HEK293 (cell line): ENCODE results near the gene COMP.

Experiments
- SALL2 ChIP-seq: fragments of 450-650 bp; formaldehyde crosslinking; IDR thresholded peaks from 2 replicates; pipeline ENCODE4 v1.5.0; 2017; ENCODE audit warnings: missing biosample characterization, mild to moderate bottlenecking, missing genetic modification characterization, borderline replicate concordance
- ZNF146 ChIP-seq: fragments of 450-650 bp; formaldehyde crosslinking; IDR thresholded peaks from 2 replicates; pipeline ENCODE4 v1.5.1; 2016; ENCODE audit warnings: missing biosample characterization, missing genetic modification characterization
- TF ChIP-seq, protein P1 (sequence below): fragments of 450-650 bp; formaldehyde crosslinking; IDR thresholded peaks from 2 replicates; pipeline ENCODE4 v1.5.1; 2016; ENCODE audit warnings: missing biosample characterization, missing genetic modification characterization
- TF ChIP-seq, protein P2 (sequence below): fragments of 450-650 bp; formaldehyde crosslinking; IDR thresholded peaks from 2 replicates; pipeline ENCODE4 v1.5.1; 2016; ENCODE audit warnings: missing biosample characterization, missing genetic modification characterization, borderline replicate concordance
- TF ChIP-seq, protein P3 (sequence below): fragments of 450-650 bp; formaldehyde crosslinking; IDR thresholded peaks from 2 replicates; pipeline ENCODE4 v1.5.1; 2016; ENCODE audit warnings: missing biosample characterization, missing genetic modification characterization

DNA sequence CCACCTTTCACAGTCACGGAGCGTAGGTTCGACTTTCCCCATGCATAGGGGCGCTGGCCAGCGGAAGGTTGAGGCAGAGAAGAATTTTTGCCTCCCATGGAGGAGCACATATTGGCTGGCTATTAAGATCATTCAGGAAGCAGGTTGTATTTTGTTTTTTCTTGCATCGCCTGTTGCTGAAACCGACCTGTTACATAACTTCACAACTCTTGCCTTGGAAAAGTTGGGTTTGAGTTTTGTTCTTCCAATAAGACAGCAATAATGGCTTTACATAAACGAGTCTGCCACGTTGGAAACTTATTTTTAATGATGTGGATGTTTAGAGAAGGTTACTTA, 42.0 kb upstream of the COMP start:
- TF ChIP-seq SALL2 (no peak), ZNF146 (tag by site-specific recombination) (no peak)
- TF ChIP-seq, protein P1, sequence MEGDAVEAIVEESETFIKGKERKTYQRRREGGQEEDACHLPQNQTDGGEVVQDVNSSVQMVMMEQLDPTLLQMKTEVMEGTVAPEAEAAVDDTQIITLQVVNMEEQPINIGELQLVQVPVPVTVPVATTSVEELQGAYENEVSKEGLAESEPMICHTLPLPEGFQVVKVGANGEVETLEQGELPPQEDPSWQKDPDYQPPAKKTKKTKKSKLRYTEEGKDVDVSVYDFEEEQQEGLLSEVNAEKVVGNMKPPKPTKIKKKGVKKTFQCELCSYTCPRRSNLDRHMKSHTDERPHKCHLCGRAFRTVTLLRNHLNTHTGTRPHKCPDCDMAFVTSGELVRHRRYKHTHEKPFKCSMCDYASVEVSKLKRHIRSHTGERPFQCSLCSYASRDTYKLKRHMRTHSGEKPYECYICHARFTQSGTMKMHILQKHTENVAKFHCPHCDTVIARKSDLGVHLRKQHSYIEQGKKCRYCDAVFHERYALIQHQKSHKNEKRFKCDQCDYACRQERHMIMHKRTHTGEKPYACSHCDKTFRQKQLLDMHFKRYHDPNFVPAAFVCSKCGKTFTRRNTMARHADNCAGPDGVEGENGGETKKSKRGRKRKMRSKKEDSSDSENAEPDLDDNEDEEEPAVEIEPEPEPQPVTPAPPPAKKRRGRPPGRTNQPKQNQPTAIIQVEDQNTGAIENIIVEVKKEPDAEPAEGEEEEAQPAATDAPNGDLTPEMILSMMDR (tag by site-specific recombination), result no peak
- TF ChIP-seq, protein P2, sequence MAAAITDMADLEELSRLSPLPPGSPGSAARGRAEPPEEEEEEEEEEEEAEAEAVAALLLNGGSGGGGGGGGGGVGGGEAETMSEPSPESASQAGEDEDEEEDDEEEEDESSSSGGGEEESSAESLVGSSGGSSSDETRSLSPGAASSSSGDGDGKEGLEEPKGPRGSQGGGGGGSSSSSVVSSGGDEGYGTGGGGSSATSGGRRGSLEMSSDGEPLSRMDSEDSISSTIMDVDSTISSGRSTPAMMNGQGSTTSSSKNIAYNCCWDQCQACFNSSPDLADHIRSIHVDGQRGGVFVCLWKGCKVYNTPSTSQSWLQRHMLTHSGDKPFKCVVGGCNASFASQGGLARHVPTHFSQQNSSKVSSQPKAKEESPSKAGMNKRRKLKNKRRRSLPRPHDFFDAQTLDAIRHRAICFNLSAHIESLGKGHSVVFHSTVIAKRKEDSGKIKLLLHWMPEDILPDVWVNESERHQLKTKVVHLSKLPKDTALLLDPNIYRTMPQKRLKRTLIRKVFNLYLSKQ, result no peak
- TF ChIP-seq, protein P3, sequence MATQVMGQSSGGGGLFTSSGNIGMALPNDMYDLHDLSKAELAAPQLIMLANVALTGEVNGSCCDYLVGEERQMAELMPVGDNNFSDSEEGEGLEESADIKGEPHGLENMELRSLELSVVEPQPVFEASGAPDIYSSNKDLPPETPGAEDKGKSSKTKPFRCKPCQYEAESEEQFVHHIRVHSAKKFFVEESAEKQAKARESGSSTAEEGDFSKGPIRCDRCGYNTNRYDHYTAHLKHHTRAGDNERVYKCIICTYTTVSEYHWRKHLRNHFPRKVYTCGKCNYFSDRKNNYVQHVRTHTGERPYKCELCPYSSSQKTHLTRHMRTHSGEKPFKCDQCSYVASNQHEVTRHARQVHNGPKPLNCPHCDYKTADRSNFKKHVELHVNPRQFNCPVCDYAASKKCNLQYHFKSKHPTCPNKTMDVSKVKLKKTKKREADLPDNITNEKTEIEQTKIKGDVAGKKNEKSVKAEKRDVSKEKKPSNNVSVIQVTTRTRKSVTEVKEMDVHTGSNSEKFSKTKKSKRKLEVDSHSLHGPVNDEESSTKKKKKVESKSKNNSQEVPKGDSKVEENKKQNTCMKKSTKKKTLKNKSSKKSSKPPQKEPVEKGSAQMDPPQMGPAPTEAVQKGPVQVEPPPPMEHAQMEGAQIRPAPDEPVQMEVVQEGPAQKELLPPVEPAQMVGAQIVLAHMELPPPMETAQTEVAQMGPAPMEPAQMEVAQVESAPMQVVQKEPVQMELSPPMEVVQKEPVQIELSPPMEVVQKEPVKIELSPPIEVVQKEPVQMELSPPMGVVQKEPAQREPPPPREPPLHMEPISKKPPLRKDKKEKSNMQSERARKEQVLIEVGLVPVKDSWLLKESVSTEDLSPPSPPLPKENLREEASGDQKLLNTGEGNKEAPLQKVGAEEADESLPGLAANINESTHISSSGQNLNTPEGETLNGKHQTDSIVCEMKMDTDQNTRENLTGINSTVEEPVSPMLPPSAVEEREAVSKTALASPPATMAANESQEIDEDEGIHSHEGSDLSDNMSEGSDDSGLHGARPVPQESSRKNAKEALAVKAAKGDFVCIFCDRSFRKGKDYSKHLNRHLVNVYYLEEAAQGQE (tag by site-specific recombination), result peak; percentile 56
